ENCODE data around the gene CCDC120. TPM values are rescaled to one million over a fixed set of nuclear protein-coding genes. Genes with fewer than 3 reads are reported as not detected.

CCDC120 gene
- total RNA-seq, 1 donor from 2014 or later = 14.7 TPM

DNA sequence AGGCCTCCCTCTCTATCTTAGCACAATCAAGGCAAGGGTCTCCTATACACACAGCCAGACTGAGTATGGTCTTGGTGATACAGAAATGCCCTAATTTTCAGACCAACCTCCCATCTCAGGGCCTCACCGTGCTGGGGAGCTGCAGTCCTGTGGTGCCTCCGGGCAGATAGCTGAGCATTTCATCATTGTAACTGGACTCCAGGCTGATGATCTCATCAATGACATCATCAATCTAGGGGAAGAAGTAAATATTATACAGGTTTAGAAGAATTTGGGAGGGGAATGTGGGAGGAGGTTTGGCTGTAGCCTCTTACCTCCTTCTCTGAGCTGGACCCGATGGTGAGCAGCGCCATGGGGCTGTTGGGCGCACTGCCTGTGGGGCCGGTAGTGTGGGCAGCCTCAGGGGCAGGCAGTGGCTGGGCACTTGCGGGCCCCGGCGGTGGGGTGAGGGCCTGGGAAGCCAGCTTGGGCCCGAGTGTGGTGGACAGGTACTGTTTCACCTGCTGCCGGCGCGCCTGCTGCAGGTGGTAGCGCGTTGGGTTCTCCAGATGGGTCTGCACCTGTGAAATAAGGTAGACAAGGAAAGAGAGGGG lies 20.8 kb upstream of the CCDC120 start:
- Mint-ChIP-seq H3K36me3 (ENCODE audit: low read depth) (peaks cover 12% of the 10 kb centered on the region), H3K27me3 (ENCODE audit: low read depth) (no peaks in the 10 kb centered on the region), H3K27ac (ENCODE audit: unreplicated experiment) (no peak overlapping the region), H3K4me3 (no peak overlapping the region), H3K4me1 (peaks cover 37% of the 10 kb centered on the region), H3K9me3 (no peaks in the 10 kb centered on the region)
- no peak for DNase-seq (ENCODE audit: low read depth, low spot score)
- TF ChIP-seq CTCF (conservative IDR thresholded peaks at IDR 0.05) = no peak

DNA sequence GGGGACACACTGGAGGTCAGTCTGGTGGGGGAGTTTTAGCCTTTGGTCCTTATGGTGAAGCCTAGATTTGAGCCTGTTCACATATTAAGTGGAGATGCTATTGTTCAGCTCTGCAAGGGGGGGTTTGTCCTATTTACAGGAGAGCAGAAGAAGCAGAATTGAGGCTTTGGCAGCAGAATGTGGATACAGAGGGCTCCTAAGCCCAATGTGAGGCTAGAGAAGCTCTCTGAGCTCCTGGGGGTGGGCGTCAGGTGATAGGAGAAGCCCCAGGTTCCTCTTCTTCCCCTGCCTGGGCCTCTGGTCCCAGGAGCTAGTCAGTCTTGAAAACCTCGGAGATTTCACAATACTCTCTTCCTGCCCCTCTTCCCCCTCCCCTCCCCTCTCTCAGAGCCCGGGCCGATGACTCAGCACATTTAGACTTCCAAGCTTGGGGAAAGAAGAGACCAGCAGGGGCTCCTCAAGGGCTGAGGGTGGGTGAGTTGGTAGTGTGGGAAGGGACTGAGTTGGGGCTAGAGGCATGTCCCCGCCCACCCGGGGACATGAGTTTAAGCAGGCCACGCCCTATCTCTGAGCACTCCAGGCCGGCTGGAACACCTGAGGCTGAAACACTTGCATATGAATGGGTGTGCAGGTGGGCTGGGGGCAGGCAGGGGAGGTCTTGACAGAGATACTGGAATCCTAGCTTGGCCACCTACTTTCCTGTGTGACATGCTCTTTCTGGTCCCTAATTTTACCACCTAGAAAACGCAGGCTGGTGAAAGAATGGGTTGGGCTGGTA lies 19.0 kb upstream of the CCDC120 start:
- H3K4me3 Mint-ChIP-seq = peak overlapping the region; percentile 95
- H3K4me1 Mint-ChIP-seq = peaks cover 42% of the 10 kb centered on the region
- peak; percentile 40 for DNase-seq (ENCODE audit: low read depth, low spot score)
- H3K27me3 Mint-ChIP-seq (ENCODE audit: low read depth) = no peaks in the 10 kb centered on the region
- peaks cover 8% of the 10 kb centered on the region for H3K36me3 Mint-ChIP-seq (ENCODE audit: low read depth)
- peak overlapping the region; percentile 94 for H3K27ac Mint-ChIP-seq (ENCODE audit: unreplicated experiment)
- no peaks in the 10 kb centered on the region for H3K9me3 Mint-ChIP-seq
- no peak for TF ChIP-seq CTCF (conservative IDR thresholded peaks at IDR 0.05)

- no peak for DNase-seq (ENCODE audit: low read depth, low spot score)
- Mint-ChIP-seq H3K27ac (ENCODE audit: unreplicated experiment) (peak overlapping the region; percentile 94), H3K36me3 (ENCODE audit: low read depth) (peaks cover 8% of the 10 kb centered on the region), H3K9me3 (no peaks in the 10 kb centered on the region), H3K27me3 (ENCODE audit: low read depth) (no peaks in the 10 kb centered on the region), H3K4me1 (peaks cover 42% of the 10 kb centered on the region), H3K4me3 (peak overlapping the region; percentile 95)
- TF ChIP-seq CTCF (conservative IDR thresholded peaks at IDR 0.05) = no peak
These were observed 18.3 kb upstream of the CCDC120 start for GRCh38 chrX:49040376-49040955.

DNA sequence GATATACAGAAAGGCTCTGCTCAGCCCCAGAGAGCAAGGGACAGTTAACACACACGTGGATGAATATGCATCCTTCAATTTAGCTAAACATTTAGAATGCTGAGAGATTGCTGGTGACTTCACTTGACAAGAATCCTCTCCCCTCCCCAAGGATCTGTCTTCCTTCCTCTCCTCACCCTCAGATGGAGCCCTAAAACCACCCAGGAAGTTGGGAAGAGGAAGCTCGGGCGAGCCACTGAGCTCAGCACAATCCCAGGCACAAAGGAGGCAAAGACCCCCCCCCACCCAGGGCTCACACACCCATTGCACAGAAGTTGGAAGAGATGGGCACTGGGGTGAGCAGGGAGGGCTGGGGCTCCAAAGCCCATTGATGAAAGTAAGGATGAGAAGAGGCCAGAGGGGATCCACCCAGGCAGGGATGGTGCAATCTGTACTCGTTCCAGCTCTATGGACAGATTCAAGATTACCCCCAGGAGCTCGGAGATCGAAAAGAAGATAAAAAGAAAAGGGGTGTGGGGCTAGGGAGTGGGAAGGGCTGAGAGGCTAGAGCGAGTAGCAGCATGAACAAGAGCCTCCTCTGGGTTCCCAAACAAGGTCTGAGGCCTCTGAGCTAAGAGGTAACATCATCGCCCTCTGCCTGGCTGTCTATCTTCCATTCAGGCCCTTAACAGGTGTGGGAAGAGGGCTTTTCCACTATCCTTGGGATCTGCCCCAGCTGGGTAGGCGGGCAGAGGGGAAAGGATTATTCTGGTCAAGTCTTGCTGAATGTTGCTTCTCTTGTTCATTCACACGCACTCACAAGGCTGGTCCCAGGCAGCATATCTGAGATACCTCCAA lies 16.8 kb upstream of the CCDC120 start:
- peak overlapping the region; percentile 95 for H3K4me3 Mint-ChIP-seq
- no peaks in the 10 kb centered on the region for H3K9me3 Mint-ChIP-seq
- no peaks in the 10 kb centered on the region for H3K27me3 Mint-ChIP-seq (ENCODE audit: low read depth)
- peaks cover 42% of the 10 kb centered on the region for H3K4me1 Mint-ChIP-seq
- no peak for DNase-seq (ENCODE audit: low read depth, low spot score)
- H3K27ac Mint-ChIP-seq (ENCODE audit: unreplicated experiment) = peak overlapping the region; percentile 95
- TF ChIP-seq CTCF (conservative IDR thresholded peaks at IDR 0.05) = no peak
- H3K36me3 Mint-ChIP-seq (ENCODE audit: low read depth) = peaks cover 8% of the 10 kb centered on the region

DNA sequence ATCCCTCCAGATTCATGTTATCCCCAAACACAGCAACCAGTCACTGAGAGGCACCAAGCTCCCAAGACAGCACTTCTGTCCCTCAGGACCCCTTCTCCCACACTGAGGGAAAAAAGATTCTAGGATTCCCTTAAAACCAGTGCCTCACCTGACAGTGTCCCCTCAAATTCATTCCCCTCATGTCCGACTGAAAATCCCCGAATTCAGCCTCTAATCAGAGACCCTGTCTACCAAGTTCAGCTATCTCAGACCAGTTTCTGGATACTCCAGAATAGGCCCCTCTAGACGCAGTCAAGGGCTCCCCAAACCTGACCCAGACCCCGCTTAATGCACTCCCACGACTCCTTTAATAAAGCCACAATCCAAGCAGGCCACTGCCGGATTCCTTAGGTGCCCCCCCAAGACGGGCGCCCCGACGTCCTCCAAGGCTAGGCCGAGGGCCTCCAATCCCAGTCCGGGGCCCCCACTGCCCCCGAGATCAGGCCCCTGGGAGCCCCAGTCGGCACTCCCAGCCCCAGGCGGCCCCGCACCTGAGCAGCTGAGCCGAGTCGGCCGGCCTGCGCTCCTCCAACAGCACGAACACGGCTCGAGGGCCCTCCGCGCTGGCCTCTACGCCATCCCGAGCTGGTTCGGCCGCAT lies 16.1 kb upstream of the CCDC120 start:
- Mint-ChIP-seq H3K27ac (ENCODE audit: unreplicated experiment) (peak overlapping the region; percentile 95), H3K9me3 (no peaks in the 10 kb centered on the region), H3K27me3 (ENCODE audit: low read depth) (no peaks in the 10 kb centered on the region), H3K4me1 (peaks cover 42% of the 10 kb centered on the region), H3K36me3 (ENCODE audit: low read depth) (peaks cover 6% of the 10 kb centered on the region), H3K4me3 (peak overlapping the region; percentile 95)
- no peak for TF ChIP-seq CTCF (conservative IDR thresholded peaks at IDR 0.05)
- DNase-seq (ENCODE audit: low read depth, low spot score) = no peak
